HepG2 (cell line): ENCODE results near the gene PYGB. TPM values are rescaled to one million over a fixed set of nuclear protein-coding genes. Genes with fewer than 3 reads are reported as not detected.

Experiments used
- DRAP1 ChIP-seq: IDR thresholded peaks from 2 replicates; pipeline ENCODE4 v1.6.1; 2016; ENCODE audit warnings: missing genetic modification reagents, missing compliant biosample characterization
- GPN1 ChIP-seq: sonication (generic); formaldehyde crosslinking; IDR thresholded peaks from 2 replicates; pipeline ENCODE4 v1.5.1; 2020; ENCODE audit warnings: missing genetic modification reagents, borderline replicate concordance
- JARID2 ChIP-seq: sonication (generic); formaldehyde crosslinking; IDR thresholded peaks from 2 replicates; pipeline ENCODE4 v1.8.1; 2023; ENCODE audit warnings: missing genetic modification reagents, inconsistent platforms; ENCODE audit not compliant: insufficient replicate concordance
- KDM5A ChIP-seq: fragments of 200-600 bp; sonication (generic); IDR thresholded peaks from 2 replicates; pipeline ENCODE4 v1.7.0; 2018; ENCODE audit warnings: antibody characterized with exemption, mild to moderate bottlenecking, low read length, borderline replicate concordance
- NFRKB ChIP-seq: fragments of 450-650 bp; IDR thresholded peaks from 2 replicates; pipeline ENCODE4 v1.6.1; 2017
- NR2F1 ChIP-seq, 2 experiments: fragments of 450-650 bp in 1 of 2; formaldehyde crosslinking in 1 of 2; IDR thresholded peaks; 2 replicates each; pipeline versions ENCODE4 v1.5.0 to v1.6.1; 2016 to 2020; ENCODE audit warnings: mild to moderate bottlenecking in 1 of 2, missing compliant biosample characterization in 1 of 2, missing genetic modification reagents in 1 of 2, moderate library complexity in 1 of 2
- REPIN1 ChIP-seq: sonication (generic); formaldehyde crosslinking; IDR thresholded peaks from 2 replicates; pipeline ENCODE4 v1.8.0; 2022; ENCODE audit warnings: missing genetic modification reagents, low read depth, mild to moderate bottlenecking, borderline replicate concordance
- SMYD3 ChIP-seq: sonication (generic); formaldehyde crosslinking; IDR thresholded peaks from 2 replicates; pipeline ENCODE4 v1.8.1; 2023; ENCODE audit warnings: mild to moderate bottlenecking, missing genetic modification reagents
- SUZ12 ChIP-seq: fragments of 150-350 bp; IDR thresholded peaks from 2 replicates; pipeline ENCODE4 v1.6.1; 2014; ENCODE audit warnings: low read depth, low read length
- TBX2 ChIP-seq: sonication (generic); formaldehyde crosslinking; IDR thresholded peaks from 2 replicates; pipeline ENCODE4 v1.5.0; 2020; ENCODE audit warnings: missing genetic modification reagents, mild to moderate bottlenecking, borderline replicate concordance
- TEAD2 ChIP-seq: sonication (generic); formaldehyde crosslinking; IDR thresholded peaks from 2 replicates; pipeline ENCODE4 v1.9.0; 2021; ENCODE audit warnings: missing genetic modification reagents
- TP53 ChIP-seq: sonication (generic); formaldehyde crosslinking; conservative IDR thresholded peaks from 2 replicates; pipeline ENCODE4 v1.4.0; 2020; ENCODE audit warnings: missing genetic modification reagents
- ZBTB38 ChIP-seq: sonication (generic); formaldehyde crosslinking; IDR thresholded peaks from 2 replicates; pipeline ENCODE4 v1.5.1; 2020; ENCODE audit warnings: mild to moderate bottlenecking, missing genetic modification reagents
- ZNF230 ChIP-seq: sonication (generic); formaldehyde crosslinking; IDR thresholded peaks from 2 replicates; pipeline ENCODE4 v1.4.0; 2020; ENCODE audit warnings: mild to moderate bottlenecking, missing genetic modification reagents
- ZNF275 ChIP-seq: sonication (generic); formaldehyde crosslinking; IDR thresholded peaks from 2 replicates; pipeline ENCODE4 v1.8.0; 2022; ENCODE audit warnings: missing genetic modification reagents, mild to moderate bottlenecking, inconsistent platforms, borderline replicate concordance
- ZNF30 ChIP-seq: sonication (generic); formaldehyde crosslinking; IDR thresholded peaks from 2 replicates; pipeline ENCODE4 v1.5.0; 2020; ENCODE audit warnings: mild to moderate bottlenecking, missing genetic modification reagents
- ZNF329 ChIP-seq: sonication (generic); formaldehyde crosslinking; IDR thresholded peaks from 2 replicates; pipeline ENCODE4 v1.9.0; 2021; ENCODE audit warnings: low read depth, mild to moderate bottlenecking, missing genetic modification reagents
- ZNF441 ChIP-seq: sonication (generic); formaldehyde crosslinking; IDR thresholded peaks from 2 replicates; pipeline ENCODE4 v1.7.0; 2021; ENCODE audit warnings: missing genetic modification reagents, borderline replicate concordance
- ZNF550 ChIP-seq: sonication (generic); formaldehyde crosslinking; IDR thresholded peaks from 2 replicates; pipeline ENCODE4 v1.4.0; 2020; ENCODE audit warnings: mild to moderate bottlenecking, missing genetic modification reagents, borderline replicate concordance
- ZNF713 ChIP-seq: sonication (generic); formaldehyde crosslinking; IDR thresholded peaks from 2 replicates; pipeline ENCODE4 v1.4.0; 2020; ENCODE audit warnings: mild to moderate bottlenecking, missing genetic modification reagents
- ZNF776 ChIP-seq: sonication (generic); formaldehyde crosslinking; IDR thresholded peaks from 2 replicates; pipeline ENCODE4 v1.4.0; 2020; ENCODE audit warnings: mild to moderate bottlenecking, missing genetic modification reagents
- ZXDC ChIP-seq: sonication (generic); formaldehyde crosslinking; IDR thresholded peaks from 2 replicates; pipeline ENCODE4 v1.5.0; 2020; ENCODE audit warnings: mild to moderate bottlenecking, missing genetic modification reagents
- polyA plus RNA-seq, 8 experiments: library from polyadenylated mRNA; depleted of rRNA in 3 of 8; stranded (reverse) in 7 of 8; unstranded in 1 of 8; fragments of >200 nt; fragmentation: Illumina TruSeq in 4 of 8; extraction: Trizol in 4 of 8; gene quantifications; 2 replicates each; pipeline versions ENCODE4 v1.2.1 to v1.2.3, GENCODE V29; 2011 to 2016; ENCODE audit warnings: low read depth in 4 of 8, missing spikeins in 1 of 8, mixed read lengths in 1 of 8; ENCODE audit not compliant: insufficient read depth in 1 of 8
- total RNA-seq, 5 experiments: library from RNA; depleted of rRNA; stranded (reverse); fragments of >200 nt; fragmentation: Illumina TruSeq; extraction: Trizol; gene quantifications; 2 replicates each; pipeline ENCODE4 v1.2.3, GENCODE V29; 2016; ENCODE audit warnings: low read depth in 1 of 5
- TF ChIP-seq, protein P1 (sequence below): sonication (generic); formaldehyde crosslinking; IDR thresholded peaks from 2 replicates; pipeline ENCODE4 v1.5.0; 2020; ENCODE audit warnings: missing genetic modification reagents, mild to moderate bottlenecking, borderline replicate concordance
- TF ChIP-seq, protein P2 (sequence below): sonication (generic); formaldehyde crosslinking; IDR thresholded peaks from 2 replicates; pipeline ENCODE4 v1.4.0; 2020; ENCODE audit warnings: mild to moderate bottlenecking, missing genetic modification reagents
- TF ChIP-seq, protein P3 (sequence below): sonication (generic); formaldehyde crosslinking; IDR thresholded peaks from 2 replicates; pipeline ENCODE4 v1.8.0; 2023; ENCODE audit warnings: mild to moderate bottlenecking, missing genetic modification reagents

The PYGB gene
- total and polyA plus RNA-seq, 2 of the 13 experiments (the other 11 are each of a cell fraction or from before 2014, with no cell fraction given) = 24.2 to 86.3 TPM

DNA sequence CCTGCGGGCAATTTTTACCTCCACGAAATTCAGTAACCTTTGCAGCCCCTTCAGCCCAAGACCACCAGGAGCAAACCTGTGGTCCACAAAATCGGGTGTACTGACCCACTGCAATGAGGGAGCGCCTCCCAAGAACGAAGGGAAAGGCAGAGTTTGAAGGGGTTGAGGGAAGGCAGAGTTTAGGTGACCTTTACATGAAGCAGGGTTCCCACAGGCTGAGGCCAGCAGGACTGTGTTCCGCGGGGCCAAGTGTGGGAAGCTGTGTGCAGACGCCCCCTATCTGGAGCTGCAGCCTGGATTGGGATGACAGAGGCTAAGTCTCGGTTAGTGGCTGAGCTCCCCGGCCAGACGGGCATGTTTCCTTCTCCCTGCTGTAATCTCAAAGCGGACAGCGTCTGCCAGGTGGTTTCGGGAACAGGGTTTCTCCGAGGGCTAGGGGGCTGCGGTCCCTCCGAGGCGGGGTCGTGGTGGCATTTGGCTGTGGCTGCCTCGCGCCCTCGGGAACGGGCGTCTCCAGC lies 826 bp upstream of the PYGB start (continued):
- no peak; the same call in 1 of the 2 replicates for TF ChIP-seq ZBTB38
- TF ChIP-seq ZNF441 = no peak
- peak; percentile 55; the same call in 1 of the 2 replicates for TF ChIP-seq ZNF776 (CRISPR knock-in tag)
- TF ChIP-seq, protein P1, sequence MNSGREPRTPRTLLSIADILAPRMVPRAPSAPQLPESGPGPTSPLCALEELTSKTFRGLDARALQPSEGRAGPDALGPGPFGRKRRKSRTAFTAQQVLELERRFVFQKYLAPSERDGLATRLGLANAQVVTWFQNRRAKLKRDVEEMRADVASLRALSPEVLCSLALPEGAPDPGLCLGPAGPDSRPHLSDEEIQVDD = no peak
- peak; percentile 70; the same call in 1 of the 2 replicates for TF ChIP-seq TEAD2
- no peak for TF ChIP-seq ZXDC (CRISPR knock-in tag)
- no peak for TF ChIP-seq KDM5A
- TF ChIP-seq ZNF329 (CRISPR knock-in tag) = peak; percentile 47; the same call in 1 of the 2 replicates
- TF ChIP-seq, protein P2, sequence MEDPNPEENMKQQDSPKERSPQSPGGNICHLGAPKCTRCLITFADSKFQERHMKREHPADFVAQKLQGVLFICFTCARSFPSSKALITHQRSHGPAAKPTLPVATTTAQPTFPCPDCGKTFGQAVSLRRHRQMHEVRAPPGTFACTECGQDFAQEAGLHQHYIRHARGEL (CRISPR knock-in tag) = no peak; the same call in 1 of the 2 replicates
- no peak for TF ChIP-seq ZNF275 (CRISPR knock-in tag)
- no peak for TF ChIP-seq SUZ12
- TF ChIP-seq ZNF713 (CRISPR knock-in tag) = 0 out of 2 replicates have a peak, but pooled peaks have one; percentile 70
- TF ChIP-seq ZNF230 (CRISPR knock-in tag) = no peak; the same call in 1 of the 2 replicates
- no peak for TF ChIP-seq TBX2 (CRISPR knock-in tag)
- TF ChIP-seq GPN1 (CRISPR knock-in tag) = no peak
- no peak for TF ChIP-seq ZNF30 (CRISPR knock-in tag)
- no peak; the same call in 1 of the 2 replicates for TF ChIP-seq SMYD3
- peak in 1 of 2 experiments; percentile 22; a peak in 1 of 4 replicates for TF ChIP-seq NR2F1 (CRISPR knock-in tag; IDR thresholded peaks at IDR 0.05)
- peak; percentile 65; the same call in 1 of the 2 replicates for TF ChIP-seq REPIN1 (CRISPR knock-in tag)
- no peak; the same call in 1 of the 2 replicates for TF ChIP-seq ZNF550
- TF ChIP-seq TP53 (CRISPR knock-in tag) = 0 out of 2 replicates have a peak, but pooled peaks have one; percentile 47
- TF ChIP-seq JARID2 (CRISPR knock-in tag) = no peak
- TF ChIP-seq NFRKB = no peak
- TF ChIP-seq, protein P3, sequence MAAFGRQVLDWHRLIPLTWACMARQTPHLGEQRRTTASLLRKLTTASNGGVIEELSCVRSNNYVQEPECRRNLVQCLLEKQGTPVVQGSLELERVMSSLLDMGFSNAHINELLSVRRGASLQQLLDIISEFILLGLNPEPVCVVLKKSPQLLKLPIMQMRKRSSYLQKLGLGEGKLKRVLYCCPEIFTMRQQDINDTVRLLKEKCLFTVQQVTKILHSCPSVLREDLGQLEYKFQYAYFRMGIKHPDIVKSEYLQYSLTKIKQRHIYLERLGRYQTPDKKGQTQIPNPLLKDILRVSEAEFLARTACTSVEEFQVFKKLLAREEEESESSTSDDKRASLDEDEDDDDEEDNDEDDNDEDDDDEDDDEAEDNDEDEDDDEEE = 0 out of 2 replicates have a peak, but pooled peaks have one; percentile 80
- TF ChIP-seq DRAP1 (CRISPR knock-in tag) = no peak
